Omental fat pad (tissue), 4 donors: ENCODE measurements around the gene HHAT. TPM values are rescaled to one million over a fixed set of nuclear protein-coding genes. Genes with fewer than 3 reads are reported as not detected.

Source experiments
- ATAC-seq: fragments of 150-250 bp; one replicate; pipeline ENCODE4 v1.9.1; 2016; ENCODE audit warnings: mild to moderate bottlenecking, moderate library complexity; ENCODE audit not compliant: low FRiP score
- DNase-seq: peaks from one replicate; pipeline ENCODE4 v3.0.0-alpha.2; 2019; ENCODE audit warnings: low spot score
- CTCF ChIP-seq, 3 donors: fragments of 450-650 bp; IDR thresholded peaks; one replicate each; pipeline ENCODE4 v1.5.1; 2016 to 2017; ENCODE audit warnings: antibody characterized with exemption in 3 of 3, mild to moderate bottlenecking in 3 of 3, moderate library complexity in 2 of 3
- small RNA-seq: library from RNA; depleted of rRNA; stranded (forward); fragments of <200 nt; gene quantifications from one replicate; pipeline ENCODE3, GENCODE V24; 2016
- total RNA-seq, 4 donors: library from RNA; depleted of rRNA; stranded (reverse); fragments of >200 nt; gene quantifications; one replicate each; pipeline ENCODE4 v1.1.0, GENCODE V29; 2016

The HHAT gene
- total RNA-seq, 4 donors from 2014 or later, result 3.4 to 7.8 (median 4.6) TPM

GRCh38 chr1:210715072-210715471 lies 386.4 kb downstream of the HHAT start:
- no peak for TF ChIP-seq CTCF (IDR thresholded peaks at IDR 0.05)
- no peak for ATAC-seq
- no peak for DNase-seq

- DNase-seq, result no peak
- TF ChIP-seq CTCF (IDR thresholded peaks at IDR 0.05), result no peak
- no peak for ATAC-seq
Observed at GRCh38 chr1:210722410-210723081, 393.8 kb downstream of the HHAT start.

GRCh38 chr1:210723646-210724045 lies 394.9 kb downstream of the HHAT start:
- no peak for ATAC-seq
- no peak for DNase-seq

GRCh38 chr1:210724768-210725167 lies 396.1 kb downstream of the HHAT start:
- no peak for ATAC-seq
- no peak for DNase-seq
- TF ChIP-seq CTCF (IDR thresholded peaks at IDR 0.05), result no peak

More at GRCh38 chr1:210723646-210724045, 394.9 kb downstream of the HHAT start:
- TF ChIP-seq CTCF (IDR thresholded peaks at IDR 0.05), result no peak

Small RNAs within 50 kb of the gene (small RNA-seq; reads per million reads assigned to genes)
- 0.52 reads per million for gene RNU5A-8P

Other genes with a start within 250 kb of the HHAT start
- 1 to 10 TPM in 2 of 4 donors, under 1 TPM in 2; 0.36 to 2.7 (median 1.5) TPM for gene SERTAD4, start 96.1 kb upstream of the HHAT start, total RNA-seq